ENCODE data around the gene CAMTA1.

DNA sequence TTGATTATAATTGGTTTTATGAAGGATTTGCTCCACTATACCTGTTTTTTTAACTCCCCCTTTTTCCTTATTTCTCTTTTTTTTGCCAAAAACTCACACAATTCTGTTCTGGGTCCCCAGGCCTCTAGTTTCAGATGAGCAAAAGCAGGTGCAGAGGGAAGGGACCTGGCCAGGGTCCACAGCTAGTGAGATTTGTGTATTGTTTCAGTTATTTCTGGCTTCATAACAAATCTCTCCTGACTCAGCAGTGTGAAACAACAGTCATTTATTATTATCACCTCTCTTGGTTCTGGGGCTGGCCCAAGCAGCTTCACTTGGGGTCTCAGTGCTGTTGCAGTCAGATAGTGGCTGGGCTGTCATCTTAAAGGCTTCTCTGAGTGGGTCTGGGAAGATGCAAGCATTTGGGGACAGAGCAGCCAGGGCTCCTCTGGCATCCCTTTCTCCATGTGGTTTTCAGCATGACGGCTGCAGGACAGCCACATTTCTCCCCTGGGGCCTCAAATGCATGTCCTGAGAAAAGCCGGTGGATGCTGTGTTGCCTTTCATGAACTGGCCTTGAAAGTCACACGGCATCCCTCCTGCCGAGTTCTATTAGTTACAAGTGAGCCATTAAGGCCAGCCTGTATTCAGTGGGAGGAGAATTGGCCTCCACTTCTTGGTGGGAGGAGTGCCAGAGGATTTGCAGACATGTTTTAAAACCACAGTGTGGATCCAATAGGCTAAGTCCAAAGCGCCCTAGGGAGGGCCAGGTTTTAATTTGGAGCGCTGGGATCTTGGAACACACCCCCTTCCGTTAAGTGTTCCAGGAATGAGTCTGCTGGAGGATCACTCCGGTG is 137.1 kb downstream of the CAMTA1 start:
- TF ChIP-seq EZH2 (IDR thresholded peaks at IDR 0.05): no peak
- TF ChIP-seq, protein P1, sequence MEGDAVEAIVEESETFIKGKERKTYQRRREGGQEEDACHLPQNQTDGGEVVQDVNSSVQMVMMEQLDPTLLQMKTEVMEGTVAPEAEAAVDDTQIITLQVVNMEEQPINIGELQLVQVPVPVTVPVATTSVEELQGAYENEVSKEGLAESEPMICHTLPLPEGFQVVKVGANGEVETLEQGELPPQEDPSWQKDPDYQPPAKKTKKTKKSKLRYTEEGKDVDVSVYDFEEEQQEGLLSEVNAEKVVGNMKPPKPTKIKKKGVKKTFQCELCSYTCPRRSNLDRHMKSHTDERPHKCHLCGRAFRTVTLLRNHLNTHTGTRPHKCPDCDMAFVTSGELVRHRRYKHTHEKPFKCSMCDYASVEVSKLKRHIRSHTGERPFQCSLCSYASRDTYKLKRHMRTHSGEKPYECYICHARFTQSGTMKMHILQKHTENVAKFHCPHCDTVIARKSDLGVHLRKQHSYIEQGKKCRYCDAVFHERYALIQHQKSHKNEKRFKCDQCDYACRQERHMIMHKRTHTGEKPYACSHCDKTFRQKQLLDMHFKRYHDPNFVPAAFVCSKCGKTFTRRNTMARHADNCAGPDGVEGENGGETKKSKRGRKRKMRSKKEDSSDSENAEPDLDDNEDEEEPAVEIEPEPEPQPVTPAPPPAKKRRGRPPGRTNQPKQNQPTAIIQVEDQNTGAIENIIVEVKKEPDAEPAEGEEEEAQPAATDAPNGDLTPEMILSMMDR (IDR thresholded peaks at IDR 0.05): no peak

Data from neural progenitor cell (in vitro differentiated cells).